CD4-positive, alpha-beta T cell (primary cell): ENCODE data around the gene SLC22A31. TPM values are rescaled to one million over a fixed set of nuclear protein-coding genes. Genes with fewer than 3 reads are reported as not detected.

Source experiments
- ATAC-seq: fragments of 200-7000 bp; cut with Tn5 transposase; one replicate; pipeline ENCODE4 v1.10.0; 2022; ENCODE audit warnings: mild to moderate bottlenecking; ENCODE audit not compliant: poor library complexity
- CTCF ChIA-PET: fragments of 350-600 bp; sonication (Branson Sonifier 250); formaldehyde crosslinking; loops from one replicate; lab custom pipeline; 2021; ENCODE audit warnings: antibody characterized with exemption, inconsistent platforms; lab: Charles Lee
- POLR2A ChIA-PET: fragments of 350-600 bp; sonication (Branson Sonifier 250); formaldehyde crosslinking; loops from one replicate; lab custom pipeline; 2021; ENCODE audit warnings: antibody characterized with exemption, inconsistent platforms; lab: Charles Lee
- DNase-seq, 14 experiments: peaks; one replicate each; pipeline ENCODE4 v3.0.0-alpha.2; 2013 to 2020; ENCODE audit warnings: mixed read lengths in 2 of 14
- H3K27ac ChIP-seq, 2 donors: one replicate each; pipeline versions ENCODE4 v1.5.1 to v1.7.0; 2013; ENCODE audit warnings: low read length in 2 of 2, low read depth in 1 of 2, mild to moderate bottlenecking in 1 of 2
- H3K27me3 ChIP-seq, 2 experiments: 1 replicate in 1 of 2; 2 replicates in 1 of 2; pipeline versions ENCODE4 v1.6.1 to v1.7.0; 2013; ENCODE audit warnings: low read length in 2 of 2, control low read depth in 1 of 2, mild to moderate bottlenecking in 1 of 2, moderate library complexity in 1 of 2; ENCODE audit not compliant: insufficient read depth in 2 of 2, control insufficient read depth in 1 of 2
- H3K36me3 ChIP-seq: one replicate; pipeline ENCODE4 v1.6.1; 2013; ENCODE audit warnings: low read length, control low read depth; ENCODE audit not compliant: insufficient read depth
- H3K4me1 ChIP-seq: one replicate; pipeline ENCODE4 v1.6.1; 2013; ENCODE audit warnings: low read length, control low read depth; ENCODE audit not compliant: insufficient read depth
- H3K4me3 ChIP-seq: one replicate; pipeline ENCODE4 v1.5.1; 2013; ENCODE audit warnings: mild to moderate bottlenecking, low read length, moderate library complexity
- H3K9me3 ChIP-seq, 2 experiments: 1 replicate in 1 of 2; 2 replicates in 1 of 2; pipeline versions ENCODE4 v1.6.1 to v1.7.0; 2013; ENCODE audit warnings: low read length in 2 of 2, mild to moderate bottlenecking in 2 of 2, control low read depth in 1 of 2, moderate library complexity in 1 of 2; ENCODE audit not compliant: control insufficient read depth in 1 of 2, insufficient read depth in 1 of 2
- H3K27ac Mint-ChIP-seq: one replicate; pipeline ENCODE4 v1.8.0; 2020; ENCODE audit warnings: mixed read lengths
- H3K27me3 Mint-ChIP-seq: one replicate; pipeline ENCODE4 v1.8.0; 2021; ENCODE audit warnings: mixed read lengths
- H3K36me3 Mint-ChIP-seq: one replicate; pipeline ENCODE4 v1.8.0; 2021; ENCODE audit warnings: low read depth, mixed read lengths
- H3K4me1 Mint-ChIP-seq: one replicate; pipeline ENCODE4 v1.8.0; 2021; ENCODE audit warnings: low read depth, mixed read lengths
- H3K4me3 Mint-ChIP-seq: one replicate; pipeline ENCODE4 v1.8.0; 2020; ENCODE audit warnings: mild to moderate bottlenecking, mixed read lengths
- H3K9me3 Mint-ChIP-seq: one replicate; pipeline ENCODE4 v1.8.0; 2020; ENCODE audit warnings: mixed read lengths
- intact Hi-C, 2 experiments: fragments of 100-400 bp; cut with DNase I in 1 of 2; cut with micrococcal nuclease in 1 of 2; formaldehyde crosslinking; loops; one replicate each; pipeline versions ENCODE4 v1.15.1 to v1.9.0; 2023 to 2025; cut with DNase I, micrococcal nuclease
- total RNA-seq, 174 experiments: library from RNA in 2 of 174; stranded (reverse) in 2 of 174; gene quantifications; one replicate each; pipeline ENCODE4 v1.2.3 and lab custom pipeline; 2021 to 2026
- TF ChIP-seq, protein P1 (sequence below): fragments of 200-600 bp; IDR thresholded peaks from one replicate; pipeline ENCODE4 v1.8.0; 2022; ENCODE audit warnings: antibody characterized with exemption, mild to moderate bottlenecking

The SLC22A31 gene
- total RNA-seq, 2 experiments from 2014 or later: 2.1 to 2.9 TPM

DNA sequence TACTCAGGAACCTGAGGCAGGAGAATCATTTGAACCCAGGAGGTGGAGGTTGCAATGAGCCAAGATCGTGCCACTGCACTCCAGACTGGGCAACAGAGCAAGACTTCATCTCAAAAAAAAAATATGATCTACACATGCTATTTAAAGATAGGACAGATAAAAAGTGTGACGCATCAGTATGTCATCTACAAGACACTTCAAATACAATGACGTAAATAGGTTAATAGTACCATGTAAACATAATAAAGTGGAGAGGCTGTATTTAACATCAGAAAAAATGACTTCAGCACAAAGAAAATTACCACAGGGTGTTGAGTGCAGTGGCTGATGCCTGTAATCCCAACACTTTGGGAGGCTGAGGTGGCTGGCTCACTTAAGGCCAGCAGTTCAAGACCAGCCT, 37.4 kb upstream of the SLC22A31 start:
- Mint-ChIP-seq H3K27me3 (no peaks in the 10 kb centered on the region), H3K27ac (no peak overlapping the region), H3K4me1 (peaks cover 10% of the 10 kb centered on the region), H3K36me3 (peaks cover 18% of the 10 kb centered on the region), H3K9me3 (no peaks in the 10 kb centered on the region), H3K4me3 (peak overlapping the region; percentile 30)
- TF ChIP-seq, protein P1, sequence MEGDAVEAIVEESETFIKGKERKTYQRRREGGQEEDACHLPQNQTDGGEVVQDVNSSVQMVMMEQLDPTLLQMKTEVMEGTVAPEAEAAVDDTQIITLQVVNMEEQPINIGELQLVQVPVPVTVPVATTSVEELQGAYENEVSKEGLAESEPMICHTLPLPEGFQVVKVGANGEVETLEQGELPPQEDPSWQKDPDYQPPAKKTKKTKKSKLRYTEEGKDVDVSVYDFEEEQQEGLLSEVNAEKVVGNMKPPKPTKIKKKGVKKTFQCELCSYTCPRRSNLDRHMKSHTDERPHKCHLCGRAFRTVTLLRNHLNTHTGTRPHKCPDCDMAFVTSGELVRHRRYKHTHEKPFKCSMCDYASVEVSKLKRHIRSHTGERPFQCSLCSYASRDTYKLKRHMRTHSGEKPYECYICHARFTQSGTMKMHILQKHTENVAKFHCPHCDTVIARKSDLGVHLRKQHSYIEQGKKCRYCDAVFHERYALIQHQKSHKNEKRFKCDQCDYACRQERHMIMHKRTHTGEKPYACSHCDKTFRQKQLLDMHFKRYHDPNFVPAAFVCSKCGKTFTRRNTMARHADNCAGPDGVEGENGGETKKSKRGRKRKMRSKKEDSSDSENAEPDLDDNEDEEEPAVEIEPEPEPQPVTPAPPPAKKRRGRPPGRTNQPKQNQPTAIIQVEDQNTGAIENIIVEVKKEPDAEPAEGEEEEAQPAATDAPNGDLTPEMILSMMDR: no peak
- peaks cover 21% of the 10 kb centered on the region for H3K4me1 ChIP-seq
- H3K36me3 ChIP-seq: peaks cover 5% of the 10 kb centered on the region
- no peak for DNase-seq
- no peak overlapping the region for H3K4me3 ChIP-seq
- H3K9me3 ChIP-seq: no peaks in the 10 kb centered on the region
- CTCF ChIA-PET: no interaction called here
- H3K27ac ChIP-seq: no peak overlapping the region
- POLR2A ChIA-PET: no interaction called here
- no peaks in the 10 kb centered on the region for H3K27me3 ChIP-seq
- no peak for ATAC-seq
- intact Hi-C loops: loop anchor here in 1 of 2 experiments (2.0 kb wide), 1 partner anchor 15 kb away; no protein-coding TSS in a partner anchor

- TF ChIP-seq, protein P1: no peak
- Histone ChIP-seq H3K9me3 (peaks cover 5 to 7% of the 10 kb centered on the region in 2 experiments), H3K4me3 (no peak overlapping the region), H3K27me3 (no peaks in the 10 kb centered on the region), H3K4me1 (no peaks in the 10 kb centered on the region), H3K36me3 (peaks cover 33% of the 10 kb centered on the region), H3K27ac (no peak overlapping the region)
- H3K9me3 Mint-ChIP-seq: no peaks in the 10 kb centered on the region
- intact Hi-C loops: no loop called here
- DNase-seq: no peak
- ChIA-PET POLR2A (interaction anchor here (0.6 kb wide), 1 partner anchor 342 kb away, joined by 3 read pairs; the partner anchor contains the start of gene CPNE7), CTCF (no interaction called here)
- H3K36me3 Mint-ChIP-seq: peaks cover 39% of the 10 kb centered on the region
- H3K27me3 Mint-ChIP-seq: no peaks in the 10 kb centered on the region
- H3K27ac Mint-ChIP-seq: no peak overlapping the region
- H3K4me1 Mint-ChIP-seq: no peaks in the 10 kb centered on the region
- no peak for ATAC-seq
- H3K4me3 Mint-ChIP-seq: no peak overlapping the region
These were observed 33.5 kb upstream of the SLC22A31 start for GRCh38 chr16:89233678-89234490.

DNA sequence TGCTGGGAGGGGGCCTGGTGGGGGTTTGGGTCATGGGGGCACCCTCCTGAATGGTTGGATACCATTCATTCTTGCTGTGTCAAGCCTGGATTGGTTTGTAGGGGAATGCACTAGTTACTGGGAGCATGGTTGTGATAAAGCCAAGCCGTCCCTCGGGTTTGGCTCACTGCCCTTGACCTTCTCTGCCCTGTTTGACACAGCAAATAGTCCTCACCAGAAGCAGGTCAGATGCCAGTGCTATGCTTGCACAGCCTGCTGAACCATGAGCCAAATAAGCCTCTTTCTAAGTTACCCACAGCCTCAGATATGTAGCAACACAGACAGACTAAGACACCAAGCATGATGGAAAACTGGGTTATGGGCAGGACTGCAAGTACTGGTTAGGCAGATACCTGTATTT, 31.8 kb upstream of the SLC22A31 start:
- Histone ChIP-seq H3K4me3 (no peak overlapping the region), H3K27me3 (no peaks in the 10 kb centered on the region), H3K36me3 (peaks cover 45% of the 10 kb centered on the region), H3K9me3 (peaks cover 13 to 17% of the 10 kb centered on the region in 2 experiments), H3K27ac (no peak overlapping the region), H3K4me1 (no peaks in the 10 kb centered on the region)
- Mint-ChIP-seq H3K9me3 (no peaks in the 10 kb centered on the region), H3K36me3 (peaks cover 57% of the 10 kb centered on the region), H3K27me3 (no peaks in the 10 kb centered on the region), H3K27ac (no peak overlapping the region), H3K4me1 (no peaks in the 10 kb centered on the region), H3K4me3 (no peak overlapping the region)
- TF ChIP-seq, protein P1: no peak
- DNase-seq (no peak), ATAC-seq (no peak)
- ChIA-PET CTCF (no interaction called here), POLR2A (no interaction called here)
- intact Hi-C loops: no loop called here
